HG03469 (cell line): ENCODE data around the gene GLIS2.

Experiments used
- ATAC-seq: cut with Tn5 transposase; IDR thresholded peaks from one replicate; pipeline ENCODE4 v1.9.1; 2021; ENCODE audit warnings: mild to moderate bottlenecking, moderate library complexity, moderate number of reproducible peaks; ENCODE audit not compliant: unreplicated experiment

Gene GLIS2

GRCh38 chr16:4381072-4381934 is 65.4 kb downstream of the GLIS2 start:
- no peak for ATAC-seq

- ATAC-seq = no peak
Measured at GRCh38 chr16:4381935-4382794, 66.3 kb downstream of the GLIS2 start.

- no peak for ATAC-seq
Measured at GRCh38 chr16:4382795-4383357, 67.0 kb downstream of the GLIS2 start.

GRCh38 chr16:4383591-4384444 is 68.0 kb downstream of the GLIS2 start:
- ATAC-seq = no peak

- no peak for ATAC-seq
Measured at GRCh38 chr16:4384509-4384942, 68.7 kb downstream of the GLIS2 start.

- no peak for ATAC-seq
Measured at GRCh38 chr16:4385066-4385788, 69.4 kb downstream of the GLIS2 start.

GRCh38 chr16:4385789-4386450 is 70.1 kb downstream of the GLIS2 start:
- no peak for ATAC-seq

GRCh38 chr16:4386451-4386805 is 70.6 kb downstream of the GLIS2 start:
- no peak for ATAC-seq

- no peak for ATAC-seq
Measured at GRCh38 chr16:4386951-4387565, 71.2 kb downstream of the GLIS2 start.

GRCh38 chr16:4387781-4388180 is 71.9 kb downstream of the GLIS2 start:
- no peak for ATAC-seq

- ATAC-seq = no peak
Measured at GRCh38 chr16:4388271-4389021, 72.6 kb downstream of the GLIS2 start.
